ENCODE data around the gene INPP4A.

DNA sequence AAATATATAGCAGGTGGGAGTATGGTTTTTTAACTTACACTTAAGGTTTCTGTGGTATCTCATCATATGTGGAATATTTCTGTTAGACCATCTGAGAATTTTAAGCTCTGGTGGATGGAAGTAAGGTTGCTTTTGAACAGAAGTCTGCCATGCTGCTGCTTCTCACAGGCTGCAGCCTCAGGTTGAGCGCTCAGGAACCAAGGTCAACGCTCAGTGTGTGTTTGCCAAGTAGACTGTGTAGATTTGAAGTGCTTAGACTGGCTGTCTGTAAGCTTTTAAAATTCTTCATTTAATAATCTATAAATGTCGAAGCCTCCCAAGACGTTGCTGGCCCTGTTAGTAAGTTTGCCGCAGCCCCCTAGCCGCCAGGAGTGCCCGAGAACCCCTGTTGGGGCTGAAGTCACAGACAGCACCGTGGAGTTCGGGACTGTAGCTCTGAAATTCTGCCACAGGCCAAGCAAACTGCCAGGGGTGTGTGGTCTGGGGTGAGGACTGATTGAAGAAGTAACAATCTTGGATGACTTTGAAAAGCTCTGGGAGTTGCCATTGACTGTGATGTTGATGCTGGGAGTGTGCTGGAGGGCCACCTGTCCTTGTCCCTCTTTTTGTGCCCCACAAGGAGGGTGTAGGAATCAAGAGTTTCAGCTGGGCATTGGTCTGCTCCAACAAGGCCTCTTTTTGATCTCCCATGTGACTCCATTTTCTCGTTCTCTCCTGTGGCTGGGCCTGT lies 26.9 kb downstream of the INPP4A start:
- TF ChIP-seq CTCF (IDR thresholded peaks at IDR 0.05; ENCODE audit: poor library complexity) (no peak), EZH2 (IDR thresholded peaks at IDR 0.05; ENCODE audit: borderline replicate concordance) (no peak), EZH2phosphoT487 (IDR thresholded peaks at IDR 0.05; ENCODE audit: low read depth, severe bottlenecking, unreplicated experiment) (no peak)

All from hepatocyte (in vitro differentiated cells).